Esophagus muscularis mucosa (tissue), 4 donors: ENCODE results near the gene PTPRK. TPM values are rescaled to one million over a fixed set of nuclear protein-coding genes. Genes with fewer than 3 reads are reported as not detected.

Experiments
- DNase-seq: peaks from one replicate; pipeline ENCODE4 v3.0.0-alpha.2; 2017; ENCODE audit errors: extremely low spot score
- H3K27ac ChIP-seq, 4 donors: fragments of 200-600 bp; sonication (generic); replicated peaks in 1 of 4; 1 replicate in 3 of 4; 2 replicates in 1 of 4; pipeline ENCODE4 v1.5.1; 2016 to 2019; ENCODE audit warnings: mild to moderate bottlenecking in 1 of 4
- H3K27me3 ChIP-seq, 4 donors: fragments of 200-600 bp; sonication (generic); one replicate each; pipeline versions ENCODE4 v1.5.1 to v1.6.0; 2016 to 2019
- H3K36me3 ChIP-seq, 4 donors: fragments of 200-600 bp; sonication (generic); one replicate each; pipeline ENCODE4 v1.5.1; 2016 to 2019
- H3K4me1 ChIP-seq, 4 donors: fragments of 200-600 bp; sonication (generic); one replicate each; pipeline ENCODE4 v1.5.1; 2016 to 2019
- H3K4me3 ChIP-seq, 4 donors: fragments of 200-600 bp; sonication (generic); 1 replicate in 2 of 4; 2 replicates in 2 of 4; pipeline ENCODE4 v1.5.1; 2016 to 2019; ENCODE audit warnings: mild to moderate bottlenecking in 4 of 4, moderate library complexity in 1 of 4
- H3K9me3 ChIP-seq, 4 donors: fragments of 200-600 bp; sonication (generic); 1 replicate in 3 of 4; 2 replicates in 1 of 4; pipeline ENCODE4 v1.5.1; 2016 to 2019
- CTCF ChIP-seq, 3 experiments: fragments of 200-600 bp in 2 of 3; fragments of 450-650 bp in 1 of 3; sonication (generic) in 2 of 3; IDR thresholded peaks; one replicate each; pipeline ENCODE4 v1.5.1; 2017 to 2019; ENCODE audit warnings: antibody characterized with exemption in 3 of 3, mild to moderate bottlenecking in 2 of 3, moderate library complexity in 1 of 3
- EP300 ChIP-seq: sonication (generic); formaldehyde crosslinking; IDR thresholded peaks from one replicate; pipeline ENCODE4 v1.6.1; 2017; ENCODE audit warnings: antibody characterized with exemption
- POLR2A ChIP-seq: fragments of 450-650 bp; IDR thresholded peaks from one replicate; pipeline ENCODE4 v1.6.1; 2017; ENCODE audit warnings: antibody characterized with exemption, moderate library complexity, mild to moderate bottlenecking, low read depth
- POLR2AphosphoS5 ChIP-seq, 2 donors: sonication (generic); formaldehyde crosslinking; IDR thresholded peaks; one replicate each; pipeline ENCODE4 v1.6.1; 2017; ENCODE audit warnings: antibody characterized with exemption in 2 of 2
- WGBS: methylation state at CpG from one replicate; pipeline ENCODE4 v1.1.5; 2018; 5-methylcytosine and 5-hydroxymethylcytosine counted together
- intact Hi-C: fragments of 100-400 bp; cut with DNase I; formaldehyde crosslinking; loops from one replicate; pipeline ENCODE4 v1.15.1; 2023
- total RNA-seq, 4 donors: library from RNA; depleted of rRNA; stranded (reverse); fragments of >200 nt; gene quantifications; one replicate each; pipeline versions ENCODE4 v1.1.0 to v1.2.1, GENCODE V29; 2016

The PTPRK gene
- total RNA-seq, 4 donors from 2014 or later: 36.8 to 53.1 (median 43.8) TPM

- intact Hi-C loops: no loop called here
- Histone ChIP-seq H3K9me3 (no peaks in the 10 kb centered on the region), H3K4me1 (peaks cover 0 to 6% (median 3%) of the 10 kb centered on the region in 4 donors), H3K36me3 (no peaks in the 10 kb centered on the region), H3K27ac (no peak overlapping the region), H3K4me3 (no peak overlapping the region), H3K27me3 (no peaks in the 10 kb centered on the region)
- no peak for DNase-seq
- no peak for TF ChIP-seq POLR2A
- TF ChIP-seq CTCF (IDR thresholded peaks at IDR 0.05): no peak
- no peak for TF ChIP-seq POLR2AphosphoS5 (IDR thresholded peaks at IDR 0.05)
- TF ChIP-seq EP300: no peak
- 98% methylated on average over 4 of the region's 4 CpGs for WGBS
Measured at GRCh38 chr6:128403618-128404444, 116.6 kb downstream of the PTPRK start.

GRCh38 chr6:128400875-128401274, 119.5 kb downstream of the PTPRK start:
- DNase-seq: no peak
- intact Hi-C loops: no loop called here
- peaks cover 0 to 5% (median 0%) of the 10 kb centered on the region in 4 donors for H3K36me3 ChIP-seq
- no peaks in the 10 kb centered on the region for H3K27me3 ChIP-seq
- H3K27ac ChIP-seq: no peak overlapping the region
- H3K4me1 ChIP-seq: peaks cover 0 to 6% (median 0%) of the 10 kb centered on the region in 4 donors
- WGBS: 92% methylated on average over 4 of the region's 4 CpGs
- TF ChIP-seq POLR2A (no peak), EP300 (no peak), POLR2AphosphoS5 (IDR thresholded peaks at IDR 0.05) (no peak), CTCF (IDR thresholded peaks at IDR 0.05) (no peak)
- H3K9me3 ChIP-seq: no peaks in the 10 kb centered on the region
- H3K4me3 ChIP-seq: no peak overlapping the region

- Histone ChIP-seq H3K36me3 (peaks cover 0 to 5% (median 0%) of the 10 kb centered on the region in 4 donors), H3K27ac (no peak overlapping the region), H3K4me1 (peaks cover 6 to 16% (median 12%) of the 10 kb centered on the region in 4 donors), H3K9me3 (no peaks in the 10 kb centered on the region), H3K4me3 (no peak overlapping the region), H3K27me3 (no peaks in the 10 kb centered on the region)
- TF ChIP-seq CTCF (IDR thresholded peaks at IDR 0.05) (no peak), POLR2A (no peak), EP300 (no peak), POLR2AphosphoS5 (IDR thresholded peaks at IDR 0.05) (no peak)
- DNase-seq: no peak
- intact Hi-C loops: no loop called here
- WGBS: 95% methylated on average over 9 of the region's 9 CpGs
Measured at GRCh38 chr6:128397996-128398395, 122.4 kb downstream of the PTPRK start.

GRCh38 chr6:128395596-128395995, 124.8 kb downstream of the PTPRK start:
- H3K36me3 ChIP-seq: peaks cover 0 to 5% (median 0%) of the 10 kb centered on the region in 4 donors
- no peaks in the 10 kb centered on the region for H3K27me3 ChIP-seq
- no peak for TF ChIP-seq EP300
- TF ChIP-seq POLR2A: no peak
- TF ChIP-seq CTCF (IDR thresholded peaks at IDR 0.05): no peak
- no peak for TF ChIP-seq POLR2AphosphoS5 (IDR thresholded peaks at IDR 0.05)
- H3K4me1 ChIP-seq: peaks cover 8 to 16% (median 12%) of the 10 kb centered on the region in 4 donors
- WGBS: 94% methylated on average over 3 of the region's 3 CpGs
- no peak for DNase-seq
- intact Hi-C loops: no loop called here
- no peak overlapping the region for H3K4me3 ChIP-seq
- no peak overlapping the region for H3K27ac ChIP-seq
- no peaks in the 10 kb centered on the region for H3K9me3 ChIP-seq
